HEK293 (cell line): ENCODE results near the gene C9orf85.

Experiments used
- CTCF ChIA-PET: fragments of 350-600 bp; formaldehyde crosslinking; extraction: SDS; loops from one replicate; lab custom pipeline; 2021; ENCODE audit warnings: antibody characterized with exemption; lab: Yijun Ruan, JAX
- POLR2A ChIA-PET: fragments of 300-600 bp; formaldehyde crosslinking; extraction: SDS; loops from one replicate; lab custom pipeline; 2020; ENCODE audit warnings: antibody characterized with exemption, inconsistent platforms; lab: Yijun Ruan, JAX
- H3K27ac ChIP-seq: fragments of 200-500 bp; sonication (Bioruptor generic); 2 replicates; pipeline ENCODE4 v1.5.1; 2014; ENCODE audit warnings: low read depth, low read length, control low read depth, inconsistent platforms; ENCODE audit errors: extremely low read depth
- H3K36me3 ChIP-seq, 2 experiments: fragments of 200-500 bp in 1 of 2; sonication (Bioruptor generic) in 1 of 2; 1 replicate in 1 of 2; 2 replicates in 1 of 2; pipeline ENCODE4 v1.5.1; 2014 to 2017; ENCODE audit warnings: inconsistent platforms in 2 of 2, low read length in 2 of 2; ENCODE audit not compliant: control insufficient read depth in 2 of 2, insufficient read depth in 1 of 2
- H3K4me1 ChIP-seq: fragments of 200-500 bp; sonication (Bioruptor generic); 2 replicates; pipeline ENCODE4 v1.5.1; 2014; ENCODE audit warnings: mild to moderate bottlenecking, low read length, inconsistent platforms; ENCODE audit not compliant: control insufficient read depth, insufficient read depth
- H3K4me3 ChIP-seq: 2 replicates; pipeline ENCODE4 v1.5.1; 2011; ENCODE audit warnings: low read depth, mild to moderate bottlenecking, control low read depth, low read length, moderate library complexity
- H3K9me3 ChIP-seq: fragments of 200-500 bp; sonication (Bioruptor generic); 2 replicates; pipeline ENCODE4 v1.5.1; 2014; ENCODE audit warnings: low read depth, low read length, inconsistent platforms; ENCODE audit not compliant: control insufficient read depth, insufficient read depth
- BCL11B ChIP-seq: fragments of 450-650 bp; formaldehyde crosslinking; IDR thresholded peaks from 2 replicates; pipeline ENCODE4 v1.5.1; 2016; ENCODE audit warnings: low read depth, missing biosample characterization, missing genetic modification characterization
- KLF1 ChIP-seq: fragments of 450-650 bp; formaldehyde crosslinking; IDR thresholded peaks from 2 replicates; pipeline ENCODE4 v1.5.1; 2016; ENCODE audit warnings: missing biosample characterization, missing genetic modification characterization
- SETDB1 ChIP-seq: IDR thresholded peaks from one replicate; pipeline ENCODE4 v1.6.1; 2017; ENCODE audit warnings: mild to moderate bottlenecking, low read length, moderate library complexity, mixed read lengths; ENCODE audit not compliant: insufficient read length
- TCF7L2 ChIP-seq: IDR thresholded peaks from 2 replicates; pipeline ENCODE4 v1.6.1; 2011; ENCODE audit warnings: low read depth, mild to moderate bottlenecking, inconsistent platforms, low read length, moderate library complexity, borderline replicate concordance
- YY2 ChIP-seq: fragments of 450-650 bp; formaldehyde crosslinking; IDR thresholded peaks from 2 replicates; pipeline ENCODE4 v1.5.1; 2016; ENCODE audit warnings: missing biosample characterization, missing genetic modification characterization
- ZNF132 ChIP-seq: fragments of 450-650 bp; formaldehyde crosslinking; IDR thresholded peaks from 2 replicates; pipeline ENCODE4 v1.5.1; 2017; ENCODE audit warnings: missing biosample characterization, missing genetic modification characterization, borderline replicate concordance
- ZNF394 ChIP-seq: fragments of 450-650 bp; formaldehyde crosslinking; IDR thresholded peaks from 2 replicates; pipeline ENCODE4 v1.5.1; 2016; ENCODE audit warnings: missing biosample characterization, missing genetic modification characterization, mild to moderate bottlenecking, moderate library complexity, borderline replicate concordance
- ZNF501 ChIP-seq: fragments of 450-650 bp; formaldehyde crosslinking; IDR thresholded peaks from 2 replicates; pipeline ENCODE4 v1.5.1; 2016; ENCODE audit warnings: missing biosample characterization, missing genetic modification characterization
- ZNF548 ChIP-seq: fragments of 450-650 bp; formaldehyde crosslinking; IDR thresholded peaks from 2 replicates; pipeline ENCODE4 v1.5.1; 2016; ENCODE audit warnings: missing biosample characterization, missing genetic modification characterization
- ZNF558 ChIP-seq: fragments of 450-650 bp; formaldehyde crosslinking; IDR thresholded peaks from 2 replicates; pipeline ENCODE4 v1.5.1; 2016; ENCODE audit warnings: missing biosample characterization, missing genetic modification characterization
- ZNF621 ChIP-seq: fragments of 450-650 bp; formaldehyde crosslinking; IDR thresholded peaks from 2 replicates; pipeline ENCODE4 v1.5.1; 2017; ENCODE audit warnings: missing biosample characterization, missing genetic modification characterization
- ZNF677 ChIP-seq: fragments of 450-650 bp; IDR thresholded peaks from 2 replicates; pipeline ENCODE4 v1.5.0; 2018; ENCODE audit warnings: missing biosample characterization, mild to moderate bottlenecking, missing genetic modification characterization, moderate library complexity
- ZNF785 ChIP-seq: fragments of 450-650 bp; formaldehyde crosslinking; IDR thresholded peaks from 2 replicates; pipeline ENCODE4 v1.5.1; 2016; ENCODE audit warnings: missing biosample characterization, missing genetic modification characterization
- ZNF791 ChIP-seq: fragments of 450-650 bp; formaldehyde crosslinking; IDR thresholded peaks from 2 replicates; pipeline ENCODE4 v1.5.1; 2016; ENCODE audit warnings: missing biosample characterization, missing genetic modification characterization
- ZNF792 ChIP-seq: fragments of 450-650 bp; formaldehyde crosslinking; IDR thresholded peaks from 2 replicates; pipeline ENCODE4 v1.5.1; 2016; ENCODE audit warnings: missing biosample characterization, missing genetic modification characterization
- ZNF837 ChIP-seq: fragments of 450-650 bp; formaldehyde crosslinking; IDR thresholded peaks from 2 replicates; pipeline ENCODE4 v1.5.1; 2016; ENCODE audit warnings: missing biosample characterization, missing genetic modification characterization
- ZXDB ChIP-seq: fragments of 450-650 bp; formaldehyde crosslinking; IDR thresholded peaks from 2 replicates; pipeline ENCODE4 v1.5.1; 2016; ENCODE audit warnings: missing biosample characterization, missing genetic modification characterization
- TF ChIP-seq, protein P1 (sequence below): fragments of 450-650 bp; formaldehyde crosslinking; IDR thresholded peaks from 2 replicates; pipeline ENCODE4 v1.5.1; 2016; ENCODE audit warnings: missing biosample characterization, missing genetic modification characterization
- TF ChIP-seq, protein P2 (sequence below): fragments of 450-650 bp; formaldehyde crosslinking; IDR thresholded peaks from 2 replicates; pipeline ENCODE4 v1.5.1; 2017; ENCODE audit warnings: missing biosample characterization, missing genetic modification characterization
- TF ChIP-seq, protein P3 (sequence below): fragments of 450-650 bp; formaldehyde crosslinking; IDR thresholded peaks from 2 replicates; pipeline ENCODE4; 2016; ENCODE audit warnings: missing biosample characterization, missing genetic modification characterization
- TF ChIP-seq, protein P4 (sequence below): fragments of 450-650 bp; formaldehyde crosslinking; IDR thresholded peaks from 2 replicates; pipeline ENCODE4 v1.5.1; 2016; ENCODE audit warnings: missing biosample characterization, missing genetic modification characterization
- TF ChIP-seq, protein P5 (sequence below): fragments of 450-650 bp; formaldehyde crosslinking; IDR thresholded peaks from 2 replicates; pipeline ENCODE4 v1.5.1; 2017; ENCODE audit warnings: missing biosample characterization, missing genetic modification characterization

Gene C9orf85

DNA sequence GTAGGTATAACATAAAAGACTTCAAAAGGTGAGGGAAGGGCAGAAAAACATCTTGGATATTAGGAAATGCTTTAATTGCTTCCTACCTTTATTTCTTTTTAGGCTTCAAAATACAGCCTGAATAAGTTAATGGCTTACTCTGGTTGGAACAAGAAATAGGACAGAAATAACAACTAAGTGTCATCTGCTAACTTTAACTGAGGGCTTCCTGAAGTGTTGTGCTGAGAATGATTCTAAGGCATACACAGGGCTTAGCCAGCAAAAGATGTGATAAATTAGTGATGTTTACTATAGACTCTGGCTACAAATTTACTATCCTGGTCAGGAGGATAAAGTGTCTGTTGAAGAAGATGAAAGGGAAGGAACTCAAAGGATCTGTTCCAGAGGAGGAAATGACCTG is 34.6 kb upstream of the C9orf85 start:
- POLR2A ChIA-PET, result no interaction called here
- Histone ChIP-seq H3K4me1 (no peaks in the 10 kb centered on the region), H3K36me3 (peaks cover 0 to 4% of the 10 kb centered on the region in 2 experiments; a peak in 1 of 3 replicates), H3K4me3 (no peak overlapping the region), H3K9me3 (no peaks in the 10 kb centered on the region), H3K27ac (no peak overlapping the region)
- no peak for TF ChIP-seq ZNF548
- TF ChIP-seq ZNF558 (tag by site-specific recombination), result no peak
- TF ChIP-seq ZXDB, result no peak
- no peak for TF ChIP-seq KLF1 (tag by site-specific recombination)
- CTCF ChIA-PET, result no interaction called here

DNA sequence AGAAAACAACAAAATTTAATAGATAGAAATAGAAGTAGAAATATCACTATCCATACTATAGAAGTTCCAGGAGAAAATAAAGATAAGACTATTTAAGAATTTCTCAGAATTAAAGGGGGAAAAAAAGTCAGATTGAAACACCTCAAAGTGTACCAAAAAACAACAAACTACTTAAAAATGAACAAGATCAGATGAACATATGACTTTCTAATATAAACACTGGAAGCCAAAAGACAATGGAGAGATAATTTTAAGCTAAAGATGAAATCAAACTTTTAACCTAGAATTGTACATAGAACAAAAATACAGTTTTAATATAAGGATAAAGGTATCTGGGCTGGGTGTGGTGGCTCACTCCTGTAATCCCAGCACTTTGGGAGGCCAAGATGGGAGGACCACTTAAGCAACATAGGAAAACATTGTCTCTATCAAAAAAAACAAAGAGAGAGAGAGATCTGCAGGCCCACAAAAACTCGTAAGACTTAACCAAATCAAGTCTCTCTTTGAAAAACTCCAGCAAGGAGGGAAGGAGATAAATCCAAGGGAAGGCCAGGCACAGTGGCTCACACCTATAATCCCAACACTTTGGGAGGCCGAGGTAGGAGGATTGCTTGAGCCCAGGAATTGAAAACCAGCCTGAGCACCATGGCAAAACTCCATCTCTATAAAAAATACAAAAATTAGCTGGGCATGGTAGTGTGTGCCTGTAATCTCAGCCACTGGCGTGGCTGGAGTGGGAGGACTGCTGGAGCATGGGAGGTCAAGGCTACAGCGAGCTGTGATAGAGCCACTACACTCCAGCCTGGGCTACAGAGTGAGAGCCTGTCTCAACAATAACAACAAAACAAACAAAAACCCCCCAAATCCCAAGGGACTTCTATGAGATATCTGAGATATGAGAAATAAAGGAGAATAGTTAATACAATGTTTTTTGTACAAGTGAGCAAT is 32.8 kb upstream of the C9orf85 start:
- ChIA-PET POLR2A (interaction anchor here (1.0 kb wide), 1 partner anchor 33 kb away, joined by 5 read pairs; the partner anchor contains the start of genes ABHD17B and C9orf85), CTCF (interaction anchor here (1.0 kb wide), 1 partner anchor 71 kb away, joined by 3 read pairs; no protein-coding TSS in a partner anchor)
- peaks cover 0 to 4% of the 10 kb centered on the region in 2 experiments; a peak in 1 of 3 replicates for H3K36me3 ChIP-seq
- TF ChIP-seq SETDB1, result peak; percentile 86
- TF ChIP-seq, protein P1, sequence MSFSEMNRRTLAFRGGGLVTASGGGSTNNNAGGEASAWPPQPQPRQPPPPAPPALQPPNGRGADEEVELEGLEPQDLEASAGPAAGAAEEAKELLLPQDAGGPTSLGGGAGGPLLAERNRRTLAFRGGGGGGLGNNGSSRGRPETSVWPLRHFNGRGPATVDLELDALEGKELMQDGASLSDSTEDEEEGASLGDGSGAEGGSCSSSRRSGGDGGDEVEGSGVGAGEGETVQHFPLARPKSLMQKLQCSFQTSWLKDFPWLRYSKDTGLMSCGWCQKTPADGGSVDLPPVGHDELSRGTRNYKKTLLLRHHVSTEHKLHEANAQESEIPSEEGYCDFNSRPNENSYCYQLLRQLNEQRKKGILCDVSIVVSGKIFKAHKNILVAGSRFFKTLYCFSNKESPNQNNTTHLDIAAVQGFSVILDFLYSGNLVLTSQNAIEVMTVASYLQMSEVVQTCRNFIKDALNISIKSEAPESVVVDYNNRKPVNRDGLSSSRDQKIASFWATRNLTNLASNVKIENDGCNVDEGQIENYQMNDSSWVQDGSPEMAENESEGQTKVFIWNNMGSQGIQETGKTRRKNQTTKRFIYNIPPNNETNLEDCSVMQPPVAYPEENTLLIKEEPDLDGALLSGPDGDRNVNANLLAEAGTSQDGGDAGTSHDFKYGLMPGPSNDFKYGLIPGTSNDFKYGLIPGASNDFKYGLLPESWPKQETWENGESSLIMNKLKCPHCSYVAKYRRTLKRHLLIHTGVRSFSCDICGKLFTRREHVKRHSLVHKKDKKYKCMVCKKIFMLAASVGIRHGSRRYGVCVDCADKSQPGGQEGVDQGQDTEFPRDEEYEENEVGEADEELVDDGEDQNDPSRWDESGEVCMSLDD (tag by site-specific recombination), result no peak
- no peak overlapping the region for H3K27ac ChIP-seq
- no peak overlapping the region for H3K4me3 ChIP-seq
- no peaks in the 10 kb centered on the region for H3K9me3 ChIP-seq
- H3K4me1 ChIP-seq, result no peaks in the 10 kb centered on the region

DNA sequence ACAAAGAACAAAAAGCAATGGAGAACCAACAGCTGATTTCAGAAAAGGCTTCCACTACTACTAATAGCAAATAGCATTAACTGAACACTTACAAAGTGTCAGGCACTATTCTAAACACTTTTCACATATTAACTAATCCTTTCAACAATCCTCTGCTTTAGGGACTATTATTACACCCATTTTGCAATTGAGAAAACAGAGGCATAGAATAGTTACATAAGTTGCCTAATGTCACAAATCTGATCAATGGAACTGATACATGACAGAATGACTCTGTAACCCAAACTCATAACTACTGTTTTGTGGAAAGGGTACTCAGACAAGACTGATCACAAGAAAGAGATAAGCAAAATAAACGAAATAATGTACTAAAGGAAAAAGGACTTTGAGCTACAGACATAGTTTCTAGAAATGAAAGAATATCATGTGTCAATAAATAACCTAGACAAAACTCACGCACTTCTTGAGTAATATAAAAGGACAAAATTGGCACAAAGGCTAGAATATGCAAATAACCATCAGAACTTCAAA is 31.7 kb upstream of the C9orf85 start:
- no peak overlapping the region for H3K27ac ChIP-seq
- CTCF ChIA-PET, result no interaction called here
- no peaks in the 10 kb centered on the region for H3K9me3 ChIP-seq
- POLR2A ChIA-PET, result no interaction called here
- H3K4me1 ChIP-seq, result no peaks in the 10 kb centered on the region
- peaks cover 0 to 2% of the 10 kb centered on the region in 2 experiments; a peak in 1 of 3 replicates for H3K36me3 ChIP-seq
- no peak overlapping the region for H3K4me3 ChIP-seq
- TF ChIP-seq ZNF677 (tag by site-specific recombination) (no peak), ZNF501 (tag by site-specific recombination) (no peak), SETDB1 (no peak), ZNF132 (no peak), ZNF785 (tag by site-specific recombination) (no peak), ZNF621 (tag by site-specific recombination) (no peak), ZNF837 (no peak), KLF1 (tag by site-specific recombination) (no peak), BCL11B (tag by site-specific recombination) (no peak), ZNF791 (tag by site-specific recombination) (no peak), TCF7L2 (no peak), YY2 (tag by site-specific recombination) (no peak), ZNF792 (tag by site-specific recombination) (no peak), ZNF394 (no peak)
- TF ChIP-seq, protein P2, sequence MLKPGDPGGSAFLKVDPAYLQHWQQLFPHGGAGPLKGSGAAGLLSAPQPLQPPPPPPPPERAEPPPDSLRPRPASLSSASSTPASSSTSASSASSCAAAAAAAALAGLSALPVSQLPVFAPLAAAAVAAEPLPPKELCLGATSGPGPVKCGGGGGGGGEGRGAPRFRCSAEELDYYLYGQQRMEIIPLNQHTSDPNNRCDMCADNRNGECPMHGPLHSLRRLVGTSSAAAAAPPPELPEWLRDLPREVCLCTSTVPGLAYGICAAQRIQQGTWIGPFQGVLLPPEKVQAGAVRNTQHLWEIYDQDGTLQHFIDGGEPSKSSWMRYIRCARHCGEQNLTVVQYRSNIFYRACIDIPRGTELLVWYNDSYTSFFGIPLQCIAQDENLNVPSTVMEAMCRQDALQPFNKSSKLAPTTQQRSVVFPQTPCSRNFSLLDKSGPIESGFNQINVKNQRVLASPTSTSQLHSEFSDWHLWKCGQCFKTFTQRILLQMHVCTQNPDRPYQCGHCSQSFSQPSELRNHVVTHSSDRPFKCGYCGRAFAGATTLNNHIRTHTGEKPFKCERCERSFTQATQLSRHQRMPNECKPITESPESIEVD (tag by site-specific recombination), result no peak
- TF ChIP-seq, protein P3, sequence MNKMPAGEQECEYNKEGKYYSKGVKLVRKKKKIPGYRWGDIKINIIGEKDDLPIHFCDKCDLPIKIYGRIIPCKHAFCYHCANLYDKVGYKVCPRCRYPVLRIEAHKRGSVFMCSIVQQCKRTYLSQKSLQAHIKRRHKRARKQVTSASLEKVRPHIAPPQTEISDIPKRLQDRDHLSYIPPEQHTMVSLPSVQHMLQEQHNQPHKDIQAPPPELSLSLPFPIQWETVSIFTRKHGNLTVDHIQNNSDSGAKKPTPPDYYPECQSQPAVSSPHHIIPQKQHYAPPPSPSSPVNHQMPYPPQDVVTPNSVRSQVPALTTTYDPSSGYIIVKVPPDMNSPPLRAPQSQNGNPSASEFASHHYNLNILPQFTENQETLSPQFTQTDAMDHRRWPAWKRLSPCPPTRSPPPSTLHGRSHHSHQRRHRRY (tag by site-specific recombination), result no peak
- TF ChIP-seq, protein P4, sequence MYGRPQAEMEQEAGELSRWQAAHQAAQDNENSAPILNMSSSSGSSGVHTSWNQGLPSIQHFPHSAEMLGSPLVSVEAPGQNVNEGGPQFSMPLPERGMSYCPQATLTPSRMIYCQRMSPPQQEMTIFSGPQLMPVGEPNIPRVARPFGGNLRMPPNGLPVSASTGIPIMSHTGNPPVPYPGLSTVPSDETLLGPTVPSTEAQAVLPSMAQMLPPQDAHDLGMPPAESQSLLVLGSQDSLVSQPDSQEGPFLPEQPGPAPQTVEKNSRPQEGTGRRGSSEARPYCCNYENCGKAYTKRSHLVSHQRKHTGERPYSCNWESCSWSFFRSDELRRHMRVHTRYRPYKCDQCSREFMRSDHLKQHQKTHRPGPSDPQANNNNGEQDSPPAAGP, result no peak
- TF ChIP-seq, protein P5, sequence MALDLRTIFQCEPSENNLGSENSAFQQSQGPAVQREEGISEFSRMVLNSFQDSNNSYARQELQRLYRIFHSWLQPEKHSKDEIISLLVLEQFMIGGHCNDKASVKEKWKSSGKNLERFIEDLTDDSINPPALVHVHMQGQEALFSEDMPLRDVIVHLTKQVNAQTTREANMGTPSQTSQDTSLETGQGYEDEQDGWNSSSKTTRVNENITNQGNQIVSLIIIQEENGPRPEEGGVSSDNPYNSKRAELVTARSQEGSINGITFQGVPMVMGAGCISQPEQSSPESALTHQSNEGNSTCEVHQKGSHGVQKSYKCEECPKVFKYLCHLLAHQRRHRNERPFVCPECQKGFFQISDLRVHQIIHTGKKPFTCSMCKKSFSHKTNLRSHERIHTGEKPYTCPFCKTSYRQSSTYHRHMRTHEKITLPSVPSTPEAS, result no peak
